ENCODE measurements around the gene CLCN3.

DNA sequence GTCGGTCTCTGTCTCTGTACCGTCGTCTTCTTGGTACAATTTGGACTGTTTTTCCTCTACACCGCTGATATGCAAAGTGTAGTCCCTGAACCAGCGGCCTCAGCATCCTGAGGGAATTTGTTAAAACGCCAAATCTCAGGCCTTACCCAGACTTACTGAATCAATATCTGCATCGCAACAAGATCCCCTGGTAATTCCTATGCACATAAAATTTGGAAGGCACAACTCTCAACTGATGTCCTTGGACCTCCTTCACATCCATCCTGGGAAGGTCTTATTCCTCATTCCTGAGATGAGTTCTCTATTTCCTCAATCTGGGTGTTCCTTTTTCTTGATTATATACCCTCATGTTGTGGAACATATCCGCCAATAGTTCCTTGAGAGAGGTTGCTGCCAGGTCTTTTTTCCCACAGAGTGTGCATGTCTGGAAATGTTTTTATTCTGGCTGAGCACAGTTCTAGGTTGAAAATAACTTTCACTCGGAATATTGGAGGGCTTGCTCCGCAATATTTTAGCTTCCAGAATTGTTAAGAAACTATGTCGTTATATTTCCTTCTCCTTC, 138.1 kb downstream of the CLCN3 start:
- no peak for TF ChIP-seq CTCF (IDR thresholded peaks at IDR 0.05; ENCODE audit: insufficient read depth, low read length, poor library complexity, severe bottlenecking)
- TF ChIP-seq EZH2phosphoT487 (conservative IDR thresholded peaks at IDR 0.05; ENCODE audit: low read length), result no peak
